HG03280 (cell line): ENCODE measurements around the gene PRAC1.
"Not testable (repeated sequence)": the region's sequence is repeated elsewhere in the genome, so short reads cannot be mapped to it uniquely, and the experiment has no call there.

Source experiments
- ATAC-seq: cut with Tn5 transposase; IDR thresholded peaks from one replicate; pipeline ENCODE4 v1.9.1; 2021; ENCODE audit warnings: mild to moderate bottlenecking, moderate library complexity; ENCODE audit not compliant: unreplicated experiment

Gene PRAC1

GRCh38 chr17:48727415-48728175 is 5.3 kb upstream of the PRAC1 start:
- ATAC-seq, result no peak

DNA sequence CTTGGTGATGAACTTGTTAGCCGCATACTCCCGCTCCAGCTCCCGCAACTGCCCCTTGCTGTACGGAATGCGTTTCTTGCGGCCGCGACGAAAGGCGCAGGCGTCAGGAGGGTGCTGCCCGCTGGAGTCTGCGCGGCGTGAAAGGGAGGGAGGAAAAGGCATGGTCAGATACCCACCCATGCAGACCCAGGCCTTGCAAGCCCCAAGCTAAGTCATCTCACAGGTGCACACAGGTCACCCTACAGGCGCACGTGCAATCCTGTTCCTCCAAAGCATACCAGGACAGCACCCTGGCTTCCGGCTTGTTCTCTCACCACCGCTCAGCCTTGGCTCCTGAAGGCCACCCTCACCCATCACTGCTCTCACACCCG is 4.6 kb upstream of the PRAC1 start:
- ATAC-seq, result no peak

DNA sequence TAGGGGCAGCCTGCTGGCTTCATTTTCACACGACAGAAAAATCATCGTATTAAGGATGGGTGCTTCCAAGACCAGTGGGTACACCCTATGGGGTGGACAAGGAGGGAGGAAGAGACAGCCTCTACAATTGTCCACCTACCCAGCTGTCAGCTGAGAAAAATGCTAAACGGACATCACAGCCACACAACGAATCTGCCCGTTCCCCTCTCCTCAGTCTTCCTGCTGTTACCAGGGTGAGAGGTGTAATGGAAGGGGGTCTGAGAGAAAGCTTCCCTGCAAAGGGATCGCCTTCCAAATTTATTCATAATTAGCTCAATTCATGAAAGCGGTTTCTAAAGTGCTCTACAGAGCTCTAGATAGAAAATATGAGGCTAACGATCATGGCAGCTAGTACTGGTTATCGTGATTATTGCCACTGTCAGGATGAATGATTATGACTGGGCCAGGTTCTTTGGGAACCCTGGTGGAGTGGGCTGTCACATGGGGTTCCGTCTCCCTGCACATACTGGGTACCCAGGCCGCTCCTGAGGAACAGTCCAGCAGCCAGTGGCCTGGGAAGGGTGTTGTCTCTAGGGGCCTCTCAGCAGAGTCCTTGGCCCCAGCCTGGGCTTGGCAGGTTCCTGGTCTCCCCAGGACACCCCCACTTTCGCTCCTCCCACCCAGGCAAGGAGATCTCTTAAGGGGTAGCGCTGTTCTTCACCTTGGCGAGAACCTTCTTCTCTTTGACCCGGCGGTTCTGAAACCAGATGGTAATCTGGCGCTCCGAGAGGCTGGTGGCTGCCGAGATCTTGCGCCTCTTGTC is 4.0 kb upstream of the PRAC1 start:
- no peak for ATAC-seq

DNA sequence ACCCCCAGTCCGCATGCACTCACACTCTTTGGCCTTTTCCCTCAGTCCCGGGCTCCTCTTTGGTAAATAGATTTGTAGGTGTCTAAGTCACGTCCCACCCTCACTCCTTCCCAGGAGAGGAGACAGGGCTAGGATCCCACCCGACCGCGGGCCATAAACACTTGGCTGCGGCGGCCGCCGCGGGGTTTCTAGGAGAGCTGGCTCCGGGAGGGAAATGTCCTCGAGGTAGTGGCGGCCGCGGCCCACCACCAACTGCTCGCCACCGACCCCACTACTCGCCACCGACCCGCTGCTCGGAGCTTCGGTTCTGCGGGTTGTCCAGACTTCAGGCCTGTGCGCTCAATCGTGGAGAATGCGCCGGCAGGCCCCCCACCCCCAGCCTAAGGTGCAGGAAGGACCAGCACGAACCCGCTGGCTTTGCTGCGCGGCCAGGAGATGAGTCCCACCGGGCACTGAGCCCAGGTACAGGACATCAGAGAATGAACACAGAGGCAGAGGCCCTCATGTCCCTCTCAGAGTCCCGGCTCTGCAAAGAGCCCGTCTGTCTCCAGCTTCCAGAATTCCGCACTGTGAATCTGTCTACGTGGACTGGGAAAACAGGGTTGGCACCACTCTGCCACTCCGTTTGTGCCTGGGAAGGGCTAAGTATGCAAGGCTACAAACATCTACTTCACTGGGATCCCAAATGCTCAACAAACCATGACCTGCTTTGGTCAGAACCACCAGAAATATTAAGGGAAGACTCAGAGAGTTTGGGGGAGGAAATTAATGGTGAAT is 3.2 kb upstream of the PRAC1 start:
- ATAC-seq, result no peak

- no peak for ATAC-seq
These were observed 2.6 kb upstream of the PRAC1 start for GRCh38 chr17:48725004-48725287.

DNA sequence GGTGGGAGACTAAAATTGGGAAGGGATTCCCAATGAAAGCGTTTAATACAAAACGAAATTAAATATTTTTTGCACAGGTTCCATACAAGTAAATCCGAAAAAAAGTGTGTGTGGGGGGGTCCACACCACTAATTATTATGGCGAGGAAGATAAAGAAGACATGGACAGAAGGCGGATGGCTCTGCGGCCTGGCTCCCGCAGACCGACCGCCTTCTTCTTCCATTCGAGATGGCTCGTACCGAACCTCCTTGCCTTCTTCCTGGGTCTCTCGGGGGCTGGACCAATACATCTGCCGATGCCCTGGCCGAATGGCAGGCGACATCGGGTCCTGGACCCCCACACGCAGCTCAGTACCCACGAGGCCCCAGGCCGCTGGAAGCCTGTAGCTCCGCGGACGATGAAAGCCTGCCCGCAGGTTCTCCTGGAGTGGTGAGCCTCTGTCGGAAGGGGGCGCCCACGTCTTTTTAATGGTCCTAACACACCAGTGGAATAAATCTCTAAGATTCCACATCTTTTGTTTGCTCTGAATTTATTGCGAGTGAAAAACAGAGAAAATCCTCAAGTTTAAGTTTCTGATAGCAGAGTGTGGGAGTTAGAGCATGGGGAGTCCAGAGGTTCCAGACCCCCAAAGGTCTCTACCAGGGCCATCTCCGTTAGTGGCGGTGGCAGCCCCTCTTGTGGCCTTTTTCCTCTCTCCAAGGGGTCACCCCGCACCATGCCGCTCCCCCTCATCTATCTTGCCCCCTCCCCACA is 2.1 kb upstream of the PRAC1 start:
- ATAC-seq, result no peak

DNA sequence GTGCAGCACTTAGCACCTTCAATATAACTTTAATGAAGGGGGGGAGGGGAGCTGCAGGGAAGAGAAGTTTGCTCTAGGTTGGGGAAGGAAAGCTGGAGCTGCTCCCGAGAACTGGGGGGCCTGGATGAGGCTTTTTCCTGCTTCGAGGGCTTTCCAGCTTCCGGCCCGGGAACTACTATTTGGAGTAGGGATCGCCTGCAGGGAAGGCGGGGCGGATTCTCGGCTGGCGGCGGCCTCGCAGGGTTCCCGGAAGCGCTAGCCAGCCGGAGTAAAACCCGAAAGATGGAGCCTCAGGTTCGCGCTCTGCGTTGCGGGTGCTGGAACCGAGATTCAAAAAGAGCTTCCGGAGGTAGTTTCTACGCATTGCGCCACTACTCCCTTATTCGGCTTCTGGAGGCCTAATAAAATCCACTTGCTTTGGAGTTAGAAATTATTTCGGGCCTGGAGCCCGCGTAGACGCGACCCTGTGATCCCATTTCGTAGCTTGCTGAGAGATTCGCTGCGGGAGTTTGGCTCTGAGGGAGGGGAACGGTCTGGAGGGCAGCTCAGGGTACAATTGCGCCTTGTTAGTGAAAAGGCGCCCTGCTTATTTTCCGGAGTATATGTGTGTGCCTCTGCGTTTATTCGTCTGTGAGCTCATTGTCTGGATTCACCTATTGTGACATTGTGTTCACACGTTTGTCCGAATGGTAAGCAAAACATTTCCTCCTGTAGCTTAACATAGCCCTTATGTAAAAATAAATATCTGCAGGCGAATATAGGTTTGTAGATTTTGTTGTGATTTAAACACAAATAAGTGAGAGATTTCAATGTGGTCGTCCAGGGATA is 1.3 kb upstream of the PRAC1 start:
- ATAC-seq, result no peak

DNA sequence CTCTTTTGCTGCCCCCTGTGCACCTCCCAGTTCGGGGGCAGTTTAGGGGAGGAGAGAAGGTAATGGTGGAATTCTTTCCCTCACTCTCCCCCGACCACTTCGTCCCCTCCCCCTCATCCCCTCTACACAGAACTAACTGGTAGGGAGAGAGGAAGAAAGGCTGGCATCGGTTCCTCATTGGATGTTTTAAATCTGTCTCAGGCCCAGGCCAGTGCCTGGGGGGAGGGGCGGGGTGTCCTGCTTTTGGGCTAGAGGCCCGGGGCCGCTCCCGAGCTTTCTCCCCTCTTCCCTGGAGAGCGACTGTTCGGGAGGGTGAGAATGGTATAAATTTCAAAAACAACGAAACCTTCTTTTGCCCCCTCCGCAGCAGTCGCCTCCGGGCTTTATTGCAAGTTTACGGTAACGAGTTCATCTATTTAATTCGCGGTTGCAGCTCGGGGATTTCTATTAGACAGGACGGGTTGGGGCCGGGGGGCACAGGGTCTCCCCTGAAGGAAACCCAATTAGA is 651 bp upstream of the PRAC1 start, which contains the start of gene PRAC2:
TSS of gene PRAC2 (plus strand) at position 271 of the 508 bp plus-strand sequence. CDS start 1,226 bp downstream, outside the sequence.
- no peak for ATAC-seq

- no peak for ATAC-seq
These were observed 1.3 kb downstream of the PRAC1 start for GRCh38 chr17:48721009-48721402.

DNA sequence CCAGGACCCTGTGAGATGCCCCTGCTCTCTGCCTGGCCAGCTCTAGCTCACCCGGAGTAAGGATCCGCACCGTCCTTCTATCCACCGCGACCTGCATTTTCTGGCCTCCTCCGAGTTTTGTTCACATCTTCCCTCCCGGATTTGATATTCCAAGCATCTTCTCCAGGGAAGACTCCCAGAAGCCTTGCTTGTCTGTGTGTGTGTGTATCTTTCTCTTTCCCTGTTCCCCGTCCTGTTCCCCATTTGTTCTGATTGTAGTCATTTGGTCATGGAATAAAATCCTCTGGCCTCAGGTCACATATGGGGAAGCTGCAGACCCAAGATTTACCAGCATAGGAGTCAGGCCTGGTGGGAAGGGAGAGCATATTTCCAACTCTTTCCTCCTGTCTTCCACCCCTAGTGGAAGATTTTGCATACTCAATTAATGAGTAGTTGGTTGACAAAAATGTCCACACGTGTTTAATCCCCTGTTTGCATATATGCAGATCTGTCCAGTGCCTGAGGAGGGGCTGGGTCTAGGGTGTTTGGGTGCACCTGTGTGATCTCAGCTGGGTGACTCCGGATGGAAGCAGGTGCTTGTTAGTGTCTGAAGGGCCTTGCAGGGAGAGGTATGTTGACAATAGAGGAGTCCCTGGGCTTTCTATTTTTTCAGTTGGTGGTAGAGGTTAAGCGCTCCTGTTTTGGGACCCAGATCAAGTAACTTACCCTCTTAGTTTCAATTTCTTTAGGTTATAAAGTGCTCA is 1.9 kb downstream of the PRAC1 start:
- no peak for ATAC-seq

DNA sequence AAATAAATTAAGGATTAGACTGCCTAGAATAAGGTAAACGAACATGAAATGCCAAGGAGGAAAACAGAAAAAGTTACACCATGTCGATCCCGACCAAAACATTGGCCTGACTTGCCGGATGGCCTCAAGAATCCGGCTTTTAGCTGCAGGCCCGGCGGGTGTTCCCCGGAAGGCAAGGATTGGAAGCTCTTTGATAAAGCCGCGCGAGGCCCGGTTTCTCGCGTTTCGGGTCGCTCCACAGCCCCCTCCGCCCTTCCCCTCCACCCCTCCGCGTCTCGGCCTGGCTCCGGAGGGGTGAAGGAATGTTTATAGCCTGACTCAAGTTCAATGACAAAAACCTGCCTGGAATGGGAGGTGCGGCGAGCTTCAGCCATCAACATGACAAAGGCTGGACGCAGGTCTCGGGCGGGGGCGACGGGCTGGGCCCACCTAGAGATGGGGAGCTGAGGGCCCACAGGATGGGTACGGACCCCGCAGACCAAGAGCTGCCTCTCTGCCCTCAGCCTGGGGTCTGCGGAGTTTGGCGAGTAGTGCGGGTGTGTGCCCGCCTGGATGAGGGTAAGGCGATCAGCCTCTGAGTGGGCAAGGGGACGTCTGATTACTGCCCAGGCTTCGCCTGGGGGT is 2.6 kb downstream of the PRAC1 start:
- ATAC-seq, result no peak

GRCh38 chr17:48718761-48719641 is 3.3 kb downstream of the PRAC1 start:
- ATAC-seq, result no peak

DNA sequence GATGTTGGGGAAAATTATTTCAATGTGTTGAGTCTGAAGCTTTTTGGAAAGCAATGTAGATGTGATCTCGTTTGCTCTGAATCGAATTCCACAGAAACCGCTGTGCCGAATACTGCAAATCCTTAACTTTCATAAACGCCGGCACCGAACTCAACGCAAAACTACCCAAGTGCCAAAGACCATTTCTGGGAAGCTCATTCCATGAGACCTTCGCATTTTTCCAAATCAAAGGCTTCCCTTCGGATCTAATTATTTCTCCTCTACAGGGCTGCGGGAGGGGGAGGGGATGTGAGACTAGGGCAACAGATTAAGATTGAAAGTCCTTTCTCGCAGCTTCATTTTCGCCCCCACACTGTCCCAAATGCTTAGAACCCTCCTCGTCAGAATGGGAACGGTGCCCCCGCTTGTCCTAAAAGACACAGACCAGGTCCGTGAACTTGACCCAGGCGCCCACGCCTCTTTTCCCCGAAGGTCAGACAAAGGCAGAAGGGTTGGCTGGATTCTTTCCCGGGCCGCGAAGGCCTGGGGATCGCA is 4.0 kb downstream of the PRAC1 start:
- ATAC-seq, result no peak

- no peak for ATAC-seq
These were observed 4.7 kb downstream of the PRAC1 start for GRCh38 chr17:48717367-48718226.

- not testable (repeated sequence) for ATAC-seq
These were observed 5.8 kb downstream of the PRAC1 start for GRCh38 chr17:48716549-48716948.
